ENCODE data around the gene ZNF460. TPM values are rescaled to one million over a fixed set of nuclear protein-coding genes. Genes with fewer than 3 reads are reported as not detected.
"Not testable (repeated sequence)": the region's sequence is repeated elsewhere in the genome, so short reads cannot be mapped to it uniquely, and the experiment has no call there.

ZNF460 gene
- total RNA-seq: 27.9 and 63.1 TPM in 2 replicates

DNA sequence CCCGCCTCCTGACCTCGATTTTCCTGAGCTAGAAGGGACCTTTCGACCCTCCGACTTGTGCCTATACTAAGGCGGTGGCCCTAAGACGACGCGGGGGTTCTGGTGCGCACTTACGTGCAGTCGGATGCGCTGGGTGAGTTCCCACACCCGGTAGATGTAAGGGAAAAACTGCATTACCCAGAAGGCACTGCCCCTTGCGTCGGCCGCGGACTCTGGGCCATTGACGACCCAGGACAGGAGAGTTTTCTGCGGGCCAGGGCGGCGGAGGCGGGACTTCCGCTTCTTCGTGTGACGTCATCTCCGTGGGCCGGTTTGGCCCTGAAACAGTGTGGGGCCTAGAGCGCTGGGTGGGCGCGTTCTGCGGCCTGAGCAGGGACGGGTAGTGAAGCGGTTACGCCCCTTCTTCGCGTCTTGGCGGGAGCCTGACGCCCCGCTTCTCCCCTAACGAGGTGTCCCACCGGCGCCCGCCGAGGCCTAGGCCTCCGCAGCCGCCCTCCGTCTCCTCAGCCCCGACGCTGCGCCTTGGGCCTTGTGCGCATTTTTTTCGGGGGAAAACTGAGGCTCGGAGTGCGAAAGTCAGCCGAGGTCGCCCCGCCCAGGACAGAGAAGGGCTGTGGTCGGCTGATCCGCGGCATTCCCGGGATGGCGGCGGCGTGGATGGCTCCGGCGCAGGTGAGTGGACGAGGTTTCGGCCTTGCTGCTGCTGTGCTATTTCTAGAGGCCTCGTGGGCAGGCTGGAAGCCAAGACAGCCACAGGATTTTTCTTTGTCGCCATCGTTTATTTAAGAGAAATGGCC lies at the start of gene ZNF460:
TSS of gene ZNF460 (plus strand) at position 321 of the 797 bp plus-strand sequence. CDS start at position 643, 322 bp downstream.
- peak; percentile 98 to 99 for DNase-seq (ENCODE audit: low read depth in 2 of 2)

DNA sequence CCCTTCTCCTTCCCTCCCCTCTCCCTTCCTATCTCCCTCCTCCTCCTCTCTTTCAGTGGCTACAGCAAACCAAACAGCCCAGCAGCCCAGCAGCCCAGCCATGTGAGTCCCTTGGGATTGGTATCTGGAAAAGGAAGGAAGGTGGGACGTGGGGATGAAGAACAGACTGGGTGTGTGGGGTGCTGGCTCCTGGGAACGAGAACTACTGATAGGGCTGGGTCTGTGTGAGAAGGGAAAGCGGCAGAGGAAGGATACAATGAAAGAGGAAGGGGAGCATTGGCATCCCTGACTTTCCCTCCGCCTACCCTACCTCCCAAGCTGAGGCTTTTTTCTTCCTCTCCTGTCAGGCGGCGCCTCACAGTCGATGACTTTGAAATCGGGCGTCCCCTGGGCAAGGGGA lies 48.6 kb upstream of the ZNF460 start:
- DNase-seq (ENCODE audit: low read depth in 2 of 2): no peak

DNA sequence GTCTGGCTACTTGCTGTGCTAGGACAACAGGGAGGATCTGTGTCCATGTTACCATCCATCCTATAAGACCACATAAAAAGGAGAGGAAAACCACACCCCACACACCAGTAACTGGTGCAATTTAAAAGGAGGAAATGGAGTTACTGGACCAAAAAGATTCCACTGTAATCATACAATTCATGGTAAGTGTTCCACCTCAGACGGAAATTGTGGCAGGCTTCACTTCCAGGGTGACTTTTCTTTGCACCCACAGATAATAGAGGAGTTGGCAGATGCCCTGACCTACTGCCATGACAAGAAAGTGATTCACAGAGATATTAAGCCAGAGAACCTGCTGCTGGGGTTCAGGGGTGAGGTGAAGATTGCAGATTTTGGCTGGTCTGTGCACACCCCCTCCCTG lies 47.1 kb upstream of the ZNF460 start:
- no peak for DNase-seq (ENCODE audit: low read depth in 2 of 2)

DNA sequence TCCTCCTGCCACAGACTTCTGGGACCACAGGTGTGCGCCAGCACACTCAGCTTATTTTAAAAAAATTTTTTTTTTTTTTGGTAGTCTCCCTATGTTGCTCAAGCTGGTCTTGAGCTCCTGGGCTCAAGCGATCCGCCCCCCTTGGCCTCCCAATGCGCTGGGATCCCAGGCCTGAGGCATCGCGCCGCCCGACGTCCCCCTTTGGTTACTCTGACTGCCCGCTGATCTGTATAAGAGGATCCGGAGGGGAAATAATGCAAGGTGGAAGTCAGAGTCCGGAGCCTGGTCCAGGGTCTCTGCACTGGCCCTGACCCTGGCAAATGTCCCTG lies 40.3 kb upstream of the ZNF460 start:
- DNase-seq (ENCODE audit: low read depth in 2 of 2): no peak

DNA sequence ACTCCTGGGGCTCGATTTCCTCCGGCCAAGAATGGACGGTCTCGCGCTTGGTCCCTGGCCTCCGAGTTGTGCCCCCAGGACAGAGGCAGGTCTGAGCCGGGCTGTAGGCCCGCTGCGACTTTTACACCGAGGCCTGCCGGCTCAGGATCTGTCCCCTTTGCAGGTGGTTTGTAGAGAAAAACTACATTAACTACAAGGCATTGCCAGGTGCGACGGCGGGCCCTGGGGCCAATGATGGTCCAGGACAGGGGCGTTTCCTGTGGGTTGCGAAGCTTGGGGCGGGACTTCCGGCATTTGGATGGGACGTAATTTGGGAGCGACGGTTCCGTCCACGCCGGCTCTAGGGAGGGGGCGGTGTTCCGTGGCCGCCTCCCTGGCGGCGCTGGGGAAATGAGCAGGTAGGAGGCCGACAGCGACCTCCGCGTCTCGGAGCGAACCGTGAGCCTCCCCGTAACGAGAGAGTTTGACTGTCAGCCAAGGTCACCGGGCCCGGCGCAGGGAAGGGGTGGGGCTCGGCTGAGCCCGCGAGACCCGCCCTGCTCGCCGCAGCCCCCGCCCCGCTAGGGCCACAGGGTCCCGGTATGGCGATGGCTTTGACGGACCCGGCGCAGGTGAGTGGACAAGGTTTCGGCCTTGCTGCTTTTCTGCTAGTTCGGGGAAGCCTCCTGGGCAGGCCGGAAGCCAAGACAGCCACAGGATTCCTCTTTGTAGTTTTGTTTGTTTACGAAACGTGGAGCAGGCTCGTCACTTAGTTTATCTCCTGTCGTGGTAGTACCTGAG lies 39.8 kb upstream of the ZNF460 start, which contains the start of gene ZNF805:
TSS of gene ZNF805 (plus strand) at position 322 of the 780 bp plus-strand sequence. CDS start at position 582, 260 bp downstream.
- DNase-seq (ENCODE audit: low read depth in 2 of 2): peak; percentile 93 to 97

DNA sequence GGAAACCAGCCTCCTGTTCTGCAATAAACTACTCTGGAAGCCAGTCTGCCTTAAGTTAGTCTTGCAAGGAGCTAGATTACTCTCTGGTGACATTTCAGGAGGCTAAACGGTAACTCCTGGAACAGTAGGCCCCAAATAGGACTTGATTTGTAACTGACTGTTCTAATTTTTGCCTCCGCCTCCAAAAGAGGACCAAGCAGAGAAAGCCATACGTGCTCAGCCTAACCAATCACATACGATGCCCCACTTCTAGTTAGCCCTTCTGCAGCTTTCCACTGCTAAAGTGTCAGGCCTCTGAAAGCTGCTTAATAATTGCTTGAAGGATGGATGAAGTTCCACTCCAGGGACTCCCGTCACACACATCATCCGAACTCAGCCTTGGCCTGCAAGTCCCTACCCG lies 39.1 kb upstream of the ZNF460 start:
- peak; percentile 38 to 39 for DNase-seq (ENCODE audit: low read depth in 2 of 2)

DNA sequence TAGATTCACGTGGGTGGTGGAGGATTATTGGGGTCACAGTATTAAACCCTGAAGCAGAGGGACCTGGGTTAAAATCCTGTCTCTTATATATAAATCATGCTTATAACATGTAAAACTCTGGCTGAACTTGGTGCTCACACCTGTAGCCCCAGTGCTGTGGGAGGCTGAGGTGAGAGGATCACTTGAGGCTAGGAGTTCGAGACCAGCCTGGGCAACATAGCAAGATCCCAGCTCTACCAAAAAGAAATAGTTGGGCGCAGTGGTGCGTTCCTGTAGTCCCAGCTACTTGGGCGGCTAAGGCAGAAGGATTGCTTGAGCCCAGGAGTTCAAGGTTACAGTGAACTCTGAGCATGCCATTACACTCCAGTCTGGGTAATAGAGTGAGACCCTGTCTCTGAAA lies 37.5 kb upstream of the ZNF460 start:
- DNase-seq (ENCODE audit: low read depth in 2 of 2): no peak

DNA sequence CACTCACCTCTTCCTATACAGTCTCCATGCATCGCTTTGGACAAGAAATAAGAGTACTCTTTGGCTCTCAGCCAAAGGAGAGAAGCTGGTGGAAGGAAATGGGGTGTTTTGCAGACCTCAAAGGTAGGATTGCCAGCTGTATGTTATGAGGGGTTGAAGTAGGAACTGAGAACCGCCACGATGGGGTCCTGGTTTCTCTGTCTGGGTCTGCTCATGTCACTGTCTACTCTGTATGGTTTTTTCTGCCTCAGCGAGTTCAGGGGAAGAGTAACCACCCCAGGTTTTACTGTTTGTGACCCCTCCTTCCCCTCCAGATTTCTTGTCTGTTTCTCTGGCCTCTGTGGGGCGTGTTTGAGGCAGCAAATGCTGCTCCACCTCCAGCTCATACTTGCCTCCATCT lies 35.8 kb upstream of the ZNF460 start:
- DNase-seq (ENCODE audit: low read depth in 2 of 2): no peak

DNA sequence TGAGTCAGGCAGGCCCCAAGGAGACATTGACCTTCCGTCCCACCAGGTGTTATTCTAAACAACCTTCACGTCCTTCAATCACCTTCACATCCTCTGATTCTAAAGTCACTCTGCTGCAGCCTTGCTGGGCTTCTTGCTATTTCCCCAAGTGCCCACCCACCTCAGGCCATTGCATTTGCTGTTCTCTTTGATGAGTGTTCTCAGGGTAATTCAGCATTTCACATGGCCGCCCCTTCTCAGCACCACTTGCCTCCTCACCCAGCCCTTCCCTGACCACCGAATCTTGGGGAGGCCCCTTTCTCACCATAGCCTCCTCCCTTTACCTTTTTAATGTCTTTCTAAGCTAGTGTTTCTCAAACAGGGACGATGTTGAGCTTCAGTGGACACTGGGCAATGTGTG lies 35.2 kb upstream of the ZNF460 start:
- DNase-seq (ENCODE audit: low read depth in 2 of 2): no peak

DNA sequence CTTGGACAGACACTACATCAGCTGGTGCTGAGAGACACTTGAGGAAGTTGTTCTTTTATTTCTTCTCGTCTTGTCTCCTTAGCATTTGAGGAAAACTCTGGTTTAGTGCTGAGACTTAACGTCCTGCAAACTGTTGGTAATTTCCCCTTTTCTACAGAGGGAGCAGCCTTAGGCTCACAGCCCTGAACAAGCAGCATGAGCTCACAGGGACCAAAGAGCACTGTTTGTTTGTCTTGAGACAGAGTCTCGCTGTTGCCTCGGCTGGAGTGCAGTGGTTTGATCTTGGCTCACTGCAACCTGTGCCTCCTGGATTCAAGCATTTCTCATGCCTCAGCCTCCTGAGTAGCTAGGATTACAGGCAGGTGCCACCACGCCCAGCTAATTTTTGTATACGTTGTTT lies 34.3 kb upstream of the ZNF460 start:
- no peak for DNase-seq (ENCODE audit: low read depth in 2 of 2)

DNA sequence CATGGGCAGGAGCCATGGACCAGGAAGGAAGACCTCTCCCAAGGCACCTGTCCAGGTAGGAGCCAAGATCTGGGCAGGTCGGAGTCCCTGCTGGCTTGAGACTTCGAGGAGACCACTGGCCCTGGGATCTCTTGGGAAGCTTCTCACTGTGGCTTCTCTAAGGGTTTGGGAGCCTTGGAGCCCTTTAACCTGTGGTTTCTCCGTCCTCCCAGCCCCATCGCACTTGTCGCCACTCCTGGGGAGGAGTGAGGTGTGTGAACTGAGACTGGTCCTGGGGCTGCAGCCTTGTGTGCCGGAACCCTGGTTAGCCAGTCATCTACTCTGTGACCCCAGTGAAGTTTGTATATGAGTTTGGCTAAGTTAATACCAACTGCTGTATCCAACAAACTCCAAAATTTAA lies 31.6 kb upstream of the ZNF460 start:
- DNase-seq (ENCODE audit: low read depth in 2 of 2): no peak

DNA sequence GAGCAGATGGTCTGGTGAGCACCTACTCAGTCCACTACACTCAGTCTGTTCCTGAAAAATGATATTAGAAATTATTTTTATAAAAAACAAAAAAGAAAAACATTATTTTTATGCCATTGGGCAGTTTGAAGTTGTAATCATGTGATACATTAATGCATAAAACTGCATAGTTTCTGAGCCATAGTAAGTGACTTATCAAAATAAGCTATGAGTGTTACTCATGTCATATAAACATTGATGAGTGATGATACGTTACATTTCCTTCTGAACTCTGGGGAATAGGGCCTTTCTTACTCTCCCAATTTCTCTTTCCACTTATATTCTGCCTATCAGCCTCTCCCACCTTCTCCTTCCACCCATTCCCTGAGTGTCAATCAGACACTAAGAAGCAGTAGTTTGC lies 31.0 kb upstream of the ZNF460 start:
- DNase-seq (ENCODE audit: low read depth in 2 of 2): no peak

DNA sequence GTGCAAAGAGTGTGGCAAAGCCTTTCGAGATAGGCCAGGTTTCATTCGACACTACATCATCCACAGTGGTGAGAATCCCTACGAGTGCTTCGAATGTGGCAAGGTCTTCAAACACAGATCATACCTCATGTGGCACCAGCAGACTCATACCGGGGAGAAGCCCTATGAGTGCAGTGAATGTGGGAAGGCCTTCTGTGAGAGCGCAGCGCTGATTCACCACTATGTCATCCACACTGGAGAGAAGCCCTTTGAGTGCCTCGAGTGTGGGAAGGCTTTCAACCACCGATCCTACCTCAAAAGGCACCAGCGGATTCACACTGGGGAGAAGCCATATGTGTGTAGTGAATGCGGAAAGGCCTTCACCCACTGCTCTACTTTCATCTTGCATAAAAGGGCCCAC lies 26.5 kb upstream of the ZNF460 start:
- DNase-seq (ENCODE audit: low read depth in 2 of 2): not testable (repeated sequence)

DNA sequence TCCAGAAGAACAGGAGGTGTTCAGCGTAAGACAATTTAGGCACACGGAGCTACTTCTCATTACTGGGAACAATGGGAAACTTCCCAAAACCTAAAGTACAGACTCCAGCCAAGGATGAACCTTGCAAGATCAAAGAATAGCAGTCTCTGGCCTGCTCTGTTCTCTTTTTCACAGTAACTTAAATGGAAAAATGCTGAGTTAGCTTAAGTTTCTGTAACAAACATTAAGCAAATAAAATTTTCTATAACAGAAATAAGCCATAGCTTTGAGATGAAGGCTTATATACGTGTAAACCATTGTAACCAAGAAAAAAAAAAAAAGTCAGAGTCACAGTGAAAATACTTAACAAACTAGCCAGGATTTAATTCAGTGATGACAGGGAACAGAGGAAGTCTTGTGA lies 18.2 kb upstream of the ZNF460 start:
- no peak for DNase-seq (ENCODE audit: low read depth in 2 of 2)

DNA sequence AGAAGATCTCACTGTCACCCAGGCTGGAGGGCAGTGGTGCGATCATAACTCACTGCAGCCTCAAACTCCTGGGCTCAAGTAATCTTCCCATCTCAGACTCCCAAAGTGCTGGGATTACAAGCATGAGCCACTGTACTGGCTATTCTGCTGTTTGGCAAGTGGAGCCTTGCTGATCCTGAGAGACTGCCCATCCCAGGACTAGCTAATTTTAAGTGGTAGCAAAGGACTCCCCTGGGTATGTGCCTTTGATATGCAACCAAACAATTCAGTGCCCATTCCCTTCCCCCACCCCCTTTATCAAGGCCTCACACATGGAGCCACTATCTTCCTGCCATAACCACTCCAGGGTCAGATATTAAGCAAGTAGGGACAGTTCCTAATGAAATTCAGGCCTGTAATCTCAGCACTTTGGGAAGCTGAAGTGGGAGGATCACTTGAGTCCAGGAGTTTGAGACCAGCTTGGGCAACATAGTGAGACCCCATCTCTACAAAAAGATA lies 17.0 kb upstream of the ZNF460 start:
- DNase-seq (ENCODE audit: low read depth in 2 of 2): no peak

DNA sequence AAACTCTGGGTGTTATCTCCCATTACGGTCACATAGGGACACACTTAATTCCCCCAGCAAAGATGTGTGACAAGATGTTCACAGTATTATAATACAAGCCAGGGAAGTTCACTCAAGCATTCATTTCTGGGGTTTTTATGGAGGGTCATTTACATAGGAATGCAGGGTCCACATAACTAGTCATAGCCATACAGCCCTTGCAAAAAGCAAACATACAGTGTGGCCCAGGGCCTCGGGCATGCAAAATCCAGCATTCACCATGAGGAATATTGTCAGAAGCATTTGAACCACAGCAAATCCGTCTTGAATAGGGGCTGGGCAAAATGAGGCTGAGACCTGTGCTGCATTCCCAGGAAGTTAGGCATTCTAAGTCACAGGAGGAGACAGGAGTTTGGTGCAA lies 13.0 kb upstream of the ZNF460 start:
- no peak for DNase-seq (ENCODE audit: low read depth in 2 of 2)

DNA sequence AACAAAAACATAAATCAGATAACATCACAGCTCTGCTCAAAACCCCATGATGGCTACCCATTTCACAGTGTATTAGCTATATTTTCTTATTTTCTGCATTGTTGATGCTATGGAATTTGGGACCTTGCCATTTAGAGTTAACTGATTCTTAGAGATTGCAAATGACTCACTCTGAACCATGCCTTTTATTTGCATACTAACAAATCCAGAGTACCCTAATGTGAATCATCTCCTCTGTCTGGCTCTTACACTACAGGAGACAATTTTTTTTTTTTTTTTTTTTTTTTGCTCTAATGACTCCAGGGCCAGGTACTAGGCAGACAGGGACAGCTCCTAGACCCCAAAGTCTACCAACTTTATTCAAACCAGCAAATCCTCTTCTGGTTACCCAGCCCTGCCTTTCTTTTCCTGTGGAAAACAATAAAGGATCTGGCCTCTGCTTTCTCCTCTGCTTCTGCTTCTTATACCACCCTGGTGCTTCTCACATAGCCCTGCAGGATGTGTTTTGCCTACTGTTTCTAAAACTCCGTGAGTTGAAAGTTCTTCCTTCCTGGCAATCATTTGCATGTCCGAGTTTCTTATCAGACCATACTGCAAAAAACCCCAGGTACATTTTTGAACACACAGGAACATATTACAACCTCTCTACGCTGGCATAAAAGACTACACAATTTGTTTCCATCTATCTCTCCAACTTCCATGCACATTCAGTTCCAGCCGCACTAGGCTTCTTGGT lies 10.6 kb upstream of the ZNF460 start:
- DNase-seq (ENCODE audit: low read depth in 2 of 2): peak in 1 of 2 donors; percentile 61

DNA sequence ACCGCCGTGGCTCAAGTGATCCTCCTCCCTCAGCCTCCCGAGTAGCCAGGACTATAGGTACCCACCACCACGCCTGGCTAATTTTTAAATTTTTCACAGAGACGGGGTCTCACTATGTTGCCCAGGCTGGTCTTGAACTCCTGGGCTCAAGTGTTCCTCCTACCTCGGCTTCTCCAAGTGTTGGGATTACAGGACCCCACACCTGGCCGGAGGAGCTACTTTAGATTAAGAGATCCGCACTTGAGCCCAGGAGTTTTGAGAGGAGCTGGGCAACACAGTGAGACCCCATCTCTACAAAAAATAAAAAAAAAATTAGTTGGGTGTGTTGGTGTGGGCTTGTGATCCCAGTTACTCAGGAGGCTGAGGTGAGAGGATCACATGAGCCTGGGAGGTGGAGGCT lies 9.0 kb upstream of the ZNF460 start:
- DNase-seq (ENCODE audit: low read depth in 2 of 2): no peak

DNA sequence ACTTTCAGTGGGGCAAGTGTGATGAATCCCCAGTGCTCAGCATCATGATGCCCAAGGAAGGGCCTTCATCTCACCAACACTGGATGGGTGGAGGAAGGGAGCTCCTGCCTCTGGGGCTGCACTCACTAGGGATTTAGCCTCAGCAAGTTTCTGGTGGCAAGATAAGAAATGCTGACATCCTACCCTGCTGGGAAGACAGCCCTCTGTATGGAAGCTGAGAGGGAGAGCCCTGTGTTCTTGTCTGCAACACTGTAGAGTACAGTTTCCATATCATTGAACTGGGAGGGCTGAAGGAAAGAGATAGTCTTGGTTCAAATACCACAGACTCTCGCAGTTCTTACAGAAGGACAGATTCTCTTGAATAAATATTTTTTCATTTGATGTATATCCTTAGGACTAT lies 7.3 kb upstream of the ZNF460 start:
- DNase-seq (ENCODE audit: low read depth in 2 of 2): no peak

DNA sequence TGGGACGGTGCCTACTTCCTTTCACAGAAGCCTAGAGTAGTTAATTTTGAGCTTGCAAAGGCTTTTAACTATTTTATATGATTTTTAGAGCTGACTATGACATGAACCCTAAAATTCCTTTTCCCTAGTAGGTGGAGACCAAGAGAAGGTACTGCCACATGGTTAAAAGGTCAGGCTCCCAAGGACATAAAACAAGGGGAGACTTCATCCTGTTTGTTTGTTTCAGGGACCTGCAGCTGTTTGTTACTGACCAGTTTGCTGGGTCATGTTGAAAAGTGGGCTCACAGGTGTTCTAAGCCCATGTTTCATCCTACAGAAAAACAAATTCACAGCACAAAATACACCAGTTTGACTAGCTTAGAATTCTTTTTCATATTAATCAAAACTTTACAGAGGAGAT lies 3.9 kb upstream of the ZNF460 start:
- no peak for DNase-seq (ENCODE audit: low read depth in 2 of 2)

DNA sequence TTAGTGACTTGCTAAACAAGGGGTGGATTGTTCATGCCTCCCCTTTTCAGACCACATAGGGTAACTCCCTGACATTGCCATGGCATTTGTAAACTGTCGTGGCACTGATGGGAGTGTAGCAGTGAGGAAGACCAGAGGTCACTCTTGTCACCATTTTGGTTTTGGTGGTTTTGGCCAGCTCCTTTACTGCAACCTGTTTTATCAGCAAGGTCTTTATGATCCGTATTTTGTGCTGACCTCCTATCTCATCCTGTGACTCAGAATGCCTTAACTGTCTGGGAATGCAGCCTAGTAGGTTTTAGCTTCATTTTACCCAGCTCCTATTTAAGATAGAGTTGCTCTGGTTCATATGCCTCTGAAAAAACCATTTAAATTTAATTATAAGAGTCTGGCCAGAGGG lies 1.8 kb upstream of the ZNF460 start:
- peak in 1 of 2 donors; percentile 10 for DNase-seq (ENCODE audit: low read depth in 2 of 2)

Data from lung microvascular endothelial cell (primary cell).